ENCODE data around the gene APOL4.

DNA sequence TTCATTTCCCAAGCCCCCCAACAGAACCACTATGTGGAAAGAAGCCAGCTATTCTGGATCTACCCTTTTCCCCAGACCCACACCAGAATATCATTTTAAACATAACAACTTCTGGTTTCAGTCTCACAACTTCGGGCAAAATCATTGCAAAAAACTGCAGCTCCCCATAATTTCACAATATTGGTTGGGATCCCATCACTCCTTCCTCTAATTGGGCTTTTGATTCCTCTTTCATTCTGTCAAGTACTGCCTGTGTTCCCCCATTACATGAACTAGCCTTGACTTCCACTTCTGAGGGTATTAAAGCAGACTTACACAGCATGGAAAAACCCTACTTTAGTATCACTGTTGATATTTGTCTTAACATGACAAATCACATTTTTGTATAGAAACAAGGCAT, 37.0 kb downstream of the APOL4 start:
- TF ChIP-seq POLR2A (IDR thresholded peaks at IDR 0.05) (no peak), EP300 (IDR thresholded peaks at IDR 0.05) (no peak), POLR2AphosphoS5 (IDR thresholded peaks at IDR 0.05) (no peak)
- TF ChIP-seq, protein P1, sequence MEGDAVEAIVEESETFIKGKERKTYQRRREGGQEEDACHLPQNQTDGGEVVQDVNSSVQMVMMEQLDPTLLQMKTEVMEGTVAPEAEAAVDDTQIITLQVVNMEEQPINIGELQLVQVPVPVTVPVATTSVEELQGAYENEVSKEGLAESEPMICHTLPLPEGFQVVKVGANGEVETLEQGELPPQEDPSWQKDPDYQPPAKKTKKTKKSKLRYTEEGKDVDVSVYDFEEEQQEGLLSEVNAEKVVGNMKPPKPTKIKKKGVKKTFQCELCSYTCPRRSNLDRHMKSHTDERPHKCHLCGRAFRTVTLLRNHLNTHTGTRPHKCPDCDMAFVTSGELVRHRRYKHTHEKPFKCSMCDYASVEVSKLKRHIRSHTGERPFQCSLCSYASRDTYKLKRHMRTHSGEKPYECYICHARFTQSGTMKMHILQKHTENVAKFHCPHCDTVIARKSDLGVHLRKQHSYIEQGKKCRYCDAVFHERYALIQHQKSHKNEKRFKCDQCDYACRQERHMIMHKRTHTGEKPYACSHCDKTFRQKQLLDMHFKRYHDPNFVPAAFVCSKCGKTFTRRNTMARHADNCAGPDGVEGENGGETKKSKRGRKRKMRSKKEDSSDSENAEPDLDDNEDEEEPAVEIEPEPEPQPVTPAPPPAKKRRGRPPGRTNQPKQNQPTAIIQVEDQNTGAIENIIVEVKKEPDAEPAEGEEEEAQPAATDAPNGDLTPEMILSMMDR (IDR thresholded peaks at IDR 0.05), result no peak

Data from sigmoid colon (tissue), 4 donors.